Choroid plexus epithelial cell (primary cell): Measurements from ENCODE around the gene UBE3B.

ENCODE experiments used
- DNase-seq: peaks from one replicate; pipeline ENCODE4 v3.0.0-alpha.2; 2010; ENCODE audit warnings: low read depth
- H3K4me3 ChIP-seq: 2 replicates; pipeline ENCODE4 v1.5.1; 2011; ENCODE audit warnings: low read depth, mild to moderate bottlenecking, control low read depth, low read length, moderate library complexity
- TF ChIP-seq, protein P1 (sequence below): conservative IDR thresholded peaks from 2 replicates; pipeline ENCODE4 v1.5.1; 2011; ENCODE audit warnings: low read depth, mild to moderate bottlenecking, control low read depth, inconsistent platforms, low read length, moderate library complexity

The UBE3B gene

DNA sequence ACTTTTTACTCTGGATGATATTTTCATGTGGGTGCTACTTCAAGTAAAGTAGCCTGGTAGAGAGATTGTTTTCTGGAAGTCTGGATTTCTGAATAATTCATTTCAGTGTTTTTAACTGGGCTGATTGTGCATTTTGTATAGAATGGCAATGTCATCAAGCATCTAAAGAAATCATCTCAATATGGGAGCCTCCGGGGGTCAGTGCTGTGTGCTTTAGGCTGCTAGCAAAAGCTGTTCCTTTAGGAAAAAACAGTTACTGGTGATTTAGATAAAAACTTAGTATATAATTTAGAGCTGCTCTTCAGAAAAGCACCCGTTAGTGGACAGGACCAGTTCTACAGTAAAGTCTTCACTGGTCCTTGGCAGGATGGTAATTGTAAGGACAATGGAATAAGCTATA is 5.1 kb downstream of the UBE3B start:
- H3K4me3 ChIP-seq, result no peak overlapping the region
- no peak for DNase-seq
- TF ChIP-seq, protein P1, sequence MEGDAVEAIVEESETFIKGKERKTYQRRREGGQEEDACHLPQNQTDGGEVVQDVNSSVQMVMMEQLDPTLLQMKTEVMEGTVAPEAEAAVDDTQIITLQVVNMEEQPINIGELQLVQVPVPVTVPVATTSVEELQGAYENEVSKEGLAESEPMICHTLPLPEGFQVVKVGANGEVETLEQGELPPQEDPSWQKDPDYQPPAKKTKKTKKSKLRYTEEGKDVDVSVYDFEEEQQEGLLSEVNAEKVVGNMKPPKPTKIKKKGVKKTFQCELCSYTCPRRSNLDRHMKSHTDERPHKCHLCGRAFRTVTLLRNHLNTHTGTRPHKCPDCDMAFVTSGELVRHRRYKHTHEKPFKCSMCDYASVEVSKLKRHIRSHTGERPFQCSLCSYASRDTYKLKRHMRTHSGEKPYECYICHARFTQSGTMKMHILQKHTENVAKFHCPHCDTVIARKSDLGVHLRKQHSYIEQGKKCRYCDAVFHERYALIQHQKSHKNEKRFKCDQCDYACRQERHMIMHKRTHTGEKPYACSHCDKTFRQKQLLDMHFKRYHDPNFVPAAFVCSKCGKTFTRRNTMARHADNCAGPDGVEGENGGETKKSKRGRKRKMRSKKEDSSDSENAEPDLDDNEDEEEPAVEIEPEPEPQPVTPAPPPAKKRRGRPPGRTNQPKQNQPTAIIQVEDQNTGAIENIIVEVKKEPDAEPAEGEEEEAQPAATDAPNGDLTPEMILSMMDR, result no peak

DNA sequence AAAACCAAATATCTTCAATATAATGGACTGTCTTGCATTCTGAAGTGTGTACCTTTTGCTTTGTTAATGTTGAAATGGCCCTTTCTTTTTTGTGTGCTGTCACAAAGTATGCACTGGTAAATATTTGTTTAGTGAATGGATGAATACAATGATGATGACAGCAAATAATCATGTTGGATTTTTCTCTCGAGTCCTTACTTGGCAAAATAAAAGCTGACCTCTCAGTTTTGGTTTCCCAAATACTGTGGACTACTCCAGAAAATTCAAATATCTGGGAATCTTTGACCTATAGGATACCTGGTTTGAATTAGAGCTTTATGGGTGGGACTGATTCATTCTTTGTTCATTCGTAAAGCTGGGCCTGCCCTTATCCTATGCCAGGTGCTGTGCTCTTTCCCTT is 5.5 kb downstream of the UBE3B start:
- no peak overlapping the region for H3K4me3 ChIP-seq
- DNase-seq, result no peak
- TF ChIP-seq, protein P1, result no peak

DNA sequence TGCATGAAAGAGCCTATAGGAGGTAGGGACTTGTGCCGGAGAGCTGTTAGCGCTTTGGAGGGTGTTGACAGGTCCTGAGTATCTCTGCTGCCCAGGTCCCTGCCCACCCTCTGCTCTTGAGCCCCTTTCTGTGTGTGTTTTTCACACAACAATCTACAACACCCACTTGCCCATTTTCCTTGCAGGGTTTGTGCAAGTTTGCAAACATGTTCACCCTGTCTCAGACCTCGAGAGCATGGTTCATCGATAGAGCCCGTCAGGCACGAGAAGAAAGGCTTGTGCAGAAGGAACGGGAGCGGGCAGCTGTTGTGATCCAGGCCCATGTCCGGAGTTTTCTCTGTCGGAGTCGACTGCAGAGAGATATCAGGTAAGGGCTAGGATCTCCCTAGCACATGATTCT is 5.9 kb downstream of the UBE3B start:
- H3K4me3 ChIP-seq, result no peak overlapping the region
- DNase-seq, result no peak
- TF ChIP-seq, protein P1, result no peak

DNA sequence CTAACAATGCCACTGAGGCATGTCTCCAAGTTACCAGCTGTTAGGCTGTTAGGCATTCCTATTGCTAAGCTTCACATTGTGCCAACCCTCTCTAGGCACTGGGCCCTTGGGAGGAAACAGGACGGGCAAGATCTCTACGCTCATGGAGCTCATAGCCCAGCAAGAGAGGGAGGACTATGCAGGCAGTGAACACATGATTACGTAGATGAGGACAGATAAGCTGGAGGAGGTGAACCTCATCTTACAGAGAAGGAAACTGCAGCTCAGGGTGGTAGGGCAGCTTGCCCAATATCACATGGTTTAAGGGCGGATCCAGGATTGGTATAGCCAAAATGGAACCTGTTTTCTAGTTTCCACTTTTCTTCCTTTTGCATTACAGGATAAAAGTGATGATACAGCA is 7.8 kb downstream of the UBE3B start:
- no peak for DNase-seq
- no peak overlapping the region for H3K4me3 ChIP-seq
- TF ChIP-seq, protein P1, result no peak

DNA sequence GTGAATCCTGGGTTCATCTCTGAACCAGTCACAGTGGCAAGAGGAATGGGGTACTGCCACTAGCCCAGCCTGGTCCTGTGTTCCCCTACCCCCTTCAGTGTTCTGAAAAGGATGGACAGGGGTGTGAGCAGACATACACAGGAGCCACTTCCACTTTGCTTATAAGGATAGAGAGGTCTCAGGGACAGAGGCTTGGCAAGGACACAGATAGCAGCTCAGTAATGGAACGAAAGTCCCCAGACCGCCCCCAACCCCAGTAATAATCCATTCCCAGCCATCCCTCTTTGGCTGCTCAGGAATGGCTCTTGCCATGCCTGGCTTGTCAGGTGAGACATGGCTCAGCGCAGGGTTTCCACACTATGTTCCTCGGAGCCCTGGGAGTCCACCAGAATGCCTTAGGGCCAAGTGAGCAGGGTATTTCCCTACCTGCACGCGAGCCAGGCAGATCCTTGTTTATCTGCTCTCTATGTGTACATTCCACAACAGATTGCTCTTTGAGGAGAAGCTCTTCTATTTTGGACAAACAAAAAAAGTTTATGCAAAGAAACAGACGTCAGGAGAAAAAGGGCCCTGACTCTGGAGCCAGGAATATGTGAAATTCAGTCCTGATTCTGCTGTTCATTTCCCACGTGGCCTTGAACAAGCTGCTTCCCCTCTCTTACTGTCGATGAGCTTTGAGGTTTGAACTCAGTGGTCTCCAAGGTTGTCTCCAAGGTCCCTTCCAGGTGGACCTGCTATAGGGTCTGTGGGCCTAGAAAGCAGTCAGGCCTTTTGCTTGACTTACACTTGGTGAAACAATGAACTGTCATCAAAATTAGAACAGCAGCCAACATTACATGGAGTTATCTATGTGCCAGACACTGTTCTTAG is 10.0 kb downstream of the UBE3B start:
- H3K4me3 ChIP-seq, result no peak overlapping the region
- TF ChIP-seq, protein P1, result no peak
- DNase-seq, result no peak

DNA sequence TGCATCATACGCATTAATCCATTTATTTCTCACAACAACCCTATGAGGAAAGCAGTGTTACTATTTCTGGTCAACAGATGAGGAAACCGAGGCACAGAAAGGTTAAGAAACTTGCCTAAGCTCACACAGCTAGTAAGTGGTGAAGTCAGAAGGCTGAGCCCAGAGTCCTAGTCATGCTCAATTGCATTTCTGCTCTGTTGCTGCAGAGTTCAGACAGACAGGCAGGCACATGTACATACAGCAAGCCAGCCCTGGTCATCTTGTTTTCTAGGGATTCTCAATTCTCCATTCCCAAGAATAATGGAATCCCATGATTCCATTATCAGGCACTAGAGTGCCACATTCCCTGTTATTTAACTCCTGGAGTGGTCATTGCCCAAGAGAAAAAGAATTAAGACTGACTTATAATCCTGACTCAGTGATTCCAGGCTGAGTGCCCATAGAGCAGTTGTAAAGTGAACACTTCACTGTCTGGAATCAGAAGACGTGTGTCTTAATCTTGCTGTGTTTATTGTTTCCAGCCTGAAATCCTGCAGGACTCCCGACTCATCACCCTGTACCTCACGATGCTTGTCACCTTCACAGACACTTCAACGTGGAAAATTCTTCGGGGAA is 10.7 kb downstream of the UBE3B start:
- TF ChIP-seq, protein P1, result no peak
- no peak overlapping the region for H3K4me3 ChIP-seq
- no peak for DNase-seq
